A549 (cell line): ENCODE results near the gene VPS37B. TPM values are rescaled to one million over a fixed set of nuclear protein-coding genes. Genes with fewer than 3 reads are reported as not detected.

Experiments
- ATAC-seq, 2 experiments: fragments of 200-7000 bp in 1 of 2; fragments of >200 bp in 1 of 2; cut with Nextera tagmentation in 1 of 2; cut with Tn5 transposase in 1 of 2; 3 replicates each; pipeline versions ENCODE4 v1.8.0 to v1.9.1; 2018 to 2020; ENCODE audit warnings: mild to moderate bottlenecking in 1 of 2, moderate library complexity in 1 of 2
- CTCF ChIA-PET: fragments of 300-600 bp; sonication (Branson Sonifier 250); formaldehyde crosslinking; extraction: SDS; loops from one replicate; lab custom pipeline; 2021; ENCODE audit warnings: antibody characterized with exemption, inconsistent platforms; lab: Yijun Ruan, JAX
- POLR2A ChIA-PET: fragments of 350-600 bp; formaldehyde crosslinking; extraction: SDS; loops from one replicate; lab custom pipeline; 2021; ENCODE audit warnings: antibody characterized with exemption, inconsistent platforms; lab: Yijun Ruan, JAX
- DNase-seq, 2 experiments: peaks; one replicate each; pipeline versions ENCODE4 v3.0.0 to v3.0.0-alpha.2; 2011 to 2016; ENCODE audit warnings: low read depth in 1 of 2, low spot score in 1 of 2
- FAIRE-seq: peaks from 2 replicates; lab custom pipeline; 2011; peaks lifted over from hg19 to GRCh38; lab: Jason Lieb, UNC
- H3K27ac ChIP-seq, 2 experiments: fragments of >200 bp; sonication (Bioruptor Twin); formaldehyde crosslinking; 3 replicates each; pipeline ENCODE4 v1.5.1; 2016 to 2017
- H3K4me1 ChIP-seq: fragments of >200 bp; sonication (Bioruptor Twin); formaldehyde crosslinking; 3 replicates; pipeline ENCODE4 v1.6.1; 2016
- H3K4me2 ChIP-seq: fragments of >200 bp; sonication (Bioruptor Twin); formaldehyde crosslinking; 3 replicates; pipeline ENCODE4 v1.6.1; 2016
- H3K4me3 ChIP-seq: fragments of >200 bp; sonication (Bioruptor Twin); formaldehyde crosslinking; 3 replicates; pipeline ENCODE4 v1.5.1; 2016
- H3K9me3 ChIP-seq: fragments of >200 bp; sonication (Bioruptor Twin); formaldehyde crosslinking; 3 replicates; pipeline ENCODE4 v1.6.1; 2016
- ATOH8 ChIP-seq: fragments of 250-450 bp; sonication (Bioruptor Pico); IDR thresholded peaks from 2 replicates; pipeline ENCODE4 v1.5.0; 2020; ENCODE audit warnings: low read depth, mild to moderate bottlenecking, moderate library complexity
- CBX2 ChIP-seq: fragments of 200-600 bp; sonication (generic); IDR thresholded peaks from 2 replicates; pipeline ENCODE4 v1.6.1; 2016; ENCODE audit warnings: low read depth, mild to moderate bottlenecking, borderline replicate concordance
- CHD4 ChIP-seq: fragments of 200-600 bp; sonication (generic); IDR thresholded peaks from 2 replicates; pipeline ENCODE4 v1.6.1; 2016; ENCODE audit warnings: antibody characterized with exemption, mild to moderate bottlenecking, borderline replicate concordance
- E2F6 ChIP-seq: IDR thresholded peaks from 2 replicates; pipeline ENCODE4 v1.6.1; 2012; ENCODE audit warnings: low read depth, borderline replicate concordance
- ESRRA ChIP-seq: fragments of 150-350 bp; IDR thresholded peaks from 2 replicates; pipeline ENCODE4 v1.6.1; 2014; ENCODE audit warnings: mild to moderate bottlenecking, low read length, borderline replicate concordance
- FOSB ChIP-seq: fragments of 250-450 bp; sonication (Bioruptor Pico); IDR thresholded peaks from 2 replicates; pipeline ENCODE4 v1.5.0; 2020; ENCODE audit warnings: mild to moderate bottlenecking, moderate library complexity
- HDAC2 ChIP-seq: fragments of 200-600 bp; sonication (generic); IDR thresholded peaks from 2 replicates; pipeline ENCODE4 v1.6.1; 2016
- HES2 ChIP-seq: fragments of >200 bp; sonication (Bioruptor Twin); formaldehyde crosslinking; IDR thresholded peaks from 2 replicates; pipeline ENCODE4 v1.6.1; 2016
- HEYL ChIP-seq: fragments of 250-450 bp; sonication (Bioruptor Pico); IDR thresholded peaks from 2 replicates; pipeline ENCODE4 v1.8.0; 2021; ENCODE audit warnings: mild to moderate bottlenecking, moderate library complexity
- HMGXB4 ChIP-seq: fragments of 250-450 bp; sonication (Bioruptor Pico); IDR thresholded peaks from 2 replicates; pipeline ENCODE4 v1.5.0; 2021; ENCODE audit warnings: mild to moderate bottlenecking, moderate library complexity, borderline replicate concordance
- HOXA7 ChIP-seq: fragments of 250-450 bp; sonication (Bioruptor Pico); IDR thresholded peaks from 2 replicates; pipeline ENCODE4 v1.5.0; 2020; ENCODE audit warnings: mild to moderate bottlenecking, moderate library complexity
- HOXB13 ChIP-seq: fragments of 250-450 bp; sonication (Bioruptor Pico); IDR thresholded peaks from 2 replicates; pipeline ENCODE4 v1.5.0; 2020; ENCODE audit warnings: low read depth, mild to moderate bottlenecking, moderate library complexity
- MAFK ChIP-seq: fragments of 450-650 bp; IDR thresholded peaks from 2 replicates; pipeline ENCODE4 v1.6.1; 2014; ENCODE audit not compliant: partially characterized antibody
- MYC ChIP-seq: IDR thresholded peaks from 2 replicates; pipeline ENCODE4 v1.6.1; 2012; ENCODE audit warnings: mild to moderate bottlenecking, inconsistent platforms, low read length, improper control_type of control experiment, borderline replicate concordance
- RFX5 ChIP-seq: fragments of 450-650 bp; IDR thresholded peaks from 2 replicates; pipeline ENCODE4 v1.7.1; 2014; ENCODE audit warnings: antibody characterized with exemption, mild to moderate bottlenecking, moderate library complexity
- SMC3 ChIP-seq: fragments of >200 bp; sonication (Bioruptor Twin); formaldehyde crosslinking; IDR thresholded peaks from 3 replicates; pipeline ENCODE4 v1.6.1; 2018; ENCODE audit warnings: inconsistent platforms
- ZC3H11A ChIP-seq: fragments of 450-650 bp; IDR thresholded peaks from 2 replicates; pipeline ENCODE4 v1.6.1; 2014; ENCODE audit warnings: antibody characterized with exemption, mild to moderate bottlenecking
- ZSCAN20 ChIP-seq: fragments of 250-450 bp; sonication (Bioruptor Pico); IDR thresholded peaks from 2 replicates; pipeline ENCODE4 v1.8.0; 2022; ENCODE audit warnings: mild to moderate bottlenecking, moderate library complexity
- WGBS: methylation state at CpG from one replicate; pipeline ENCODE4 v1.1.6; 2017; ENCODE audit errors: missing lambda C conversion rate; 5-methylcytosine and 5-hydroxymethylcytosine counted together
- polyA plus RNA-seq, 4 experiments: library from polyadenylated mRNA; depleted of rRNA in 3 of 4; stranded (reverse); fragments of >200 nt; fragmentation: RNase III in 1 of 4; extraction: RNeasy Plus Mini Kit Qiagen cat#74134 plus additional on column Dnase treatment in 1 of 4; gene quantifications; 2 replicates in 3 of 4; 3 replicates in 1 of 4; pipeline ENCODE4 v1.2.3, GENCODE V29; 2011 to 2017

VPS37B gene
- polyA plus RNA-seq, 2 of the 4 experiments (the other 2 are of a cell fraction): 17.0 to 18.6 TPM

GRCh38 chr12:122874081-122874480, 21.8 kb downstream of the VPS37B start:
- no peak overlapping the region for H3K4me2 ChIP-seq
- H3K27ac ChIP-seq: no peak overlapping the region
- no peak for TF ChIP-seq CHD4
- no peak for TF ChIP-seq FOSB (CRISPR knock-in tag)
- TF ChIP-seq SMC3: no peak
- no peak for TF ChIP-seq ZSCAN20 (CRISPR knock-in tag)
- no peak for TF ChIP-seq MAFK
- CTCF ChIA-PET: interaction anchor here (0.7 to 6.9 kb wide), 4 partner anchors 9 to 364 kb away, joined by 3 to 90 read pairs (median 6); no protein-coding TSS in a partner anchor
- WGBS: 94% methylated on average over 12 of the region's 12 CpGs
- ATAC-seq: no peak; a peak in 1 of 6 replicates
- no peak for FAIRE-seq
- H3K4me1 ChIP-seq: peaks cover 10% of the 10 kb centered on the region; the same call in 1 of the 3 replicates
- POLR2A ChIA-PET: no interaction called here
- H3K9me3 ChIP-seq: no peaks in the 10 kb centered on the region
- no peak for DNase-seq
- H3K4me3 ChIP-seq: no peak overlapping the region

- H3K4me1 ChIP-seq: peaks cover 10% of the 10 kb centered on the region; the same call in 1 of the 3 replicates
- POLR2A ChIA-PET: no interaction called here
- H3K4me2 ChIP-seq: no peak overlapping the region
Observed at GRCh38 chr12:122873540-122873939, 22.4 kb downstream of the VPS37B start.

GRCh38 chr12:122872815-122873361, 23.0 kb downstream of the VPS37B start:
- H3K4me3 ChIP-seq: no peak overlapping the region
- peaks cover 10% of the 10 kb centered on the region; the same call in 1 of the 3 replicates for H3K4me1 ChIP-seq
- H3K9me3 ChIP-seq: no peaks in the 10 kb centered on the region
- no peak for DNase-seq
- WGBS: 93% methylated on average over 12 of the region's 12 CpGs
- TF ChIP-seq HEYL (CRISPR knock-in tag) (no peak), MAFK (peak; percentile 55), HMGXB4 (no peak), HDAC2 (no peak), HES2 (no peak), ESRRA (no peak), HOXA7 (CRISPR knock-in tag) (no peak)
- TF ChIP-seq, all 56 proteins: peak for 1
- FAIRE-seq: no peak
- ATAC-seq: no peak
- Histone ChIP-seq H3K27ac (no peak overlapping the region), H3K4me2 (no peak overlapping the region)
- CTCF ChIA-PET: interaction anchor here (0.6 to 18.6 kb wide), 8 partner anchors 10 to 365 kb away, joined by 3 to 522 read pairs (median 5); no protein-coding TSS in a partner anchor
- POLR2A ChIA-PET: no interaction called here

More at GRCh38 chr12:122873540-122873939, 22.4 kb downstream of the VPS37B start:
- CTCF ChIA-PET: interaction anchor here (0.6 to 6.9 kb wide), 2 partner anchors 13 to 41 kb away, joined by 3 to 90 read pairs; no protein-coding TSS in a partner anchor
- DNase-seq (no peak), FAIRE-seq (no peak), ATAC-seq (no peak)
- Histone ChIP-seq H3K27ac (no peak overlapping the region), H3K4me3 (no peak overlapping the region), H3K9me3 (no peaks in the 10 kb centered on the region)
- no peak for TF ChIP-seq HMGXB4
- no peak for TF ChIP-seq E2F6
- TF ChIP-seq RFX5: no peak
- TF ChIP-seq ATOH8 (CRISPR knock-in tag): no peak
- TF ChIP-seq MYC: no peak
- TF ChIP-seq CBX2: no peak
- no peak for TF ChIP-seq HOXB13
- TF ChIP-seq ZC3H11A: no peak
- 93% methylated on average over 4 of the region's 4 CpGs for WGBS
